Measurements from ENCODE around the gene SIGLEC10. TPM values are rescaled to one million over a fixed set of nuclear protein-coding genes. Genes with fewer than 3 reads are reported as not detected.

Gene SIGLEC10
- total and polyA plus RNA-seq, 9 of the 15 experiments (the other 6 are each of a cell fraction or from before 2014, with no cell fraction given) = 0.10 to 1.8 (median 0.82) TPM

DNA sequence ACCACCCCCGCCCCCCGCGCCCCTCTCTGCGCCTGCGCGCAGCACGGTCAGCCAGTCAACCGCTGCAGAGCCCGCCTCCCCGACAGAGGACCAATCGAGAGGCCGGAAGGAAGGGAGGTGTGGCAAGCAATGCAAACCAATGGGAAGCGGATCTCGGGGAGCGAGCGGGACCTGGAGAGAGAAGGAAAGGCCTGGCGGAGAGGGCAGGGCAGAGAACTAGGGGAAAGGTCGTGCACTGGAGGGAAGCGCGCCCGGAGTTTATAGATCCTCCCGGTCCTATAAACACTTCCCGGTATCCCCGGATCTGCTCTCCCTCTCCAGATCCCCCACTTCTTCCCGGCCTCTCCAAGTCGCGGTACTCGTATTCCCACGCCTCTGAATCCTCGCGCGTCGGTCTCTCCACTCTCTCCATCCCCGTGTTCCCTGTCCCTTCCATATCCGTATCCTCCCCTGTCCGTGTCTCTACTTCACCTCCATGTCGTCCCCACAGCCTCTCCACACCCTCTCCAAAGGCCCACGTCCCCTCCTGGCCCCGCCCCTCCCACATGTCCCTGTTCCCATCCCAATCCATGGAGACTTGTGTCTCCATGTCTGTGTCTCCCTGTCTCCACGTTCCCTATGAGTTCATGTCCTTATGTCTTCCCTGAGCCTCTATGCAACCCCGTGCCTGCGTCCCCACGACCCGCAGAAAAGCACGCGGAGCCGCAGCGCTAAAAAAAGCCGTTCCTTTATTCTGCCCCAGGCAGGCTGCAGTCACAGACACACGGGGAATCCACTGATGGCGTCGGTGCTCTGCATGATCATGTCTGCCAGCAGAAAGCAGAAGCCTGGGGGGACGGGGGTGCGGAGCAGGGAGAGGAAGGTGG lies 50.8 kb downstream of the SIGLEC10 start (continued):
- TF ChIP-seq, protein P1, sequence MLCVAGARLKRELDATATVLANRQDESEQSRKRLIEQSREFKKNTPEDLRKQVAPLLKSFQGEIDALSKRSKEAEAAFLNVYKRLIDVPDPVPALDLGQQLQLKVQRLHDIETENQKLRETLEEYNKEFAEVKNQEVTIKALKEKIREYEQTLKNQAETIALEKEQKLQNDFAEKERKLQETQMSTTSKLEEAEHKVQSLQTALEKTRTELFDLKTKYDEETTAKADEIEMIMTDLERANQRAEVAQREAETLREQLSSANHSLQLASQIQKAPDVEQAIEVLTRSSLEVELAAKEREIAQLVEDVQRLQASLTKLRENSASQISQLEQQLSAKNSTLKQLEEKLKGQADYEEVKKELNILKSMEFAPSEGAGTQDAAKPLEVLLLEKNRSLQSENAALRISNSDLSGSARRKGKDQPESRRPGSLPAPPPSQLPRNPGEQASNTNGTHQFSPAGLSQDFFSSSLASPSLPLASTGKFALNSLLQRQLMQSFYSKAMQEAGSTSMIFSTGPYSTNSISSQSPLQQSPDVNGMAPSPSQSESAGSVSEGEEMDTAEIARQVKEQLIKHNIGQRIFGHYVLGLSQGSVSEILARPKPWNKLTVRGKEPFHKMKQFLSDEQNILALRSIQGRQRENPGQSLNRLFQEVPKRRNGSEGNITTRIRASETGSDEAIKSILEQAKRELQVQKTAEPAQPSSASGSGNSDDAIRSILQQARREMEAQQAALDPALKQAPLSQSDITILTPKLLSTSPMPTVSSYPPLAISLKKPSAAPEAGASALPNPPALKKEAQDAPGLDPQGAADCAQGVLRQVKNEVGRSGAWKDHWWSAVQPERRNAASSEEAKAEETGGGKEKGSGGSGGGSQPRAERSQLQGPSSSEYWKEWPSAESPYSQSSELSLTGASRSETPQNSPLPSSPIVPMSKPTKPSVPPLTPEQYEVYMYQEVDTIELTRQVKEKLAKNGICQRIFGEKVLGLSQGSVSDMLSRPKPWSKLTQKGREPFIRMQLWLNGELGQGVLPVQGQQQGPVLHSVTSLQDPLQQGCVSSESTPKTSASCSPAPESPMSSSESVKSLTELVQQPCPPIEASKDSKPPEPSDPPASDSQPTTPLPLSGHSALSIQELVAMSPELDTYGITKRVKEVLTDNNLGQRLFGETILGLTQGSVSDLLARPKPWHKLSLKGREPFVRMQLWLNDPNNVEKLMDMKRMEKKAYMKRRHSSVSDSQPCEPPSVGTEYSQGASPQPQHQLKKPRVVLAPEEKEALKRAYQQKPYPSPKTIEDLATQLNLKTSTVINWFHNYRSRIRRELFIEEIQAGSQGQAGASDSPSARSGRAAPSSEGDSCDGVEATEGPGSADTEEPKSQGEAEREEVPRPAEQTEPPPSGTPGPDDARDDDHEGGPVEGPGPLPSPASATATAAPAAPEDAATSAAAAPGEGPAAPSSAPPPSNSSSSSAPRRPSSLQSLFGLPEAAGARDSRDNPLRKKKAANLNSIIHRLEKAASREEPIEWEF (CRISPR knock-in tag; IDR thresholded peaks at IDR 0.05) = no peak
- TF ChIP-seq JUN (IDR thresholded peaks at IDR 0.05; ENCODE audit: borderline replicate concordance, low read depth, low read length) (no peak), JUN (CRISPR knock-in tag; IDR thresholded peaks at IDR 0.05; ENCODE audit: borderline replicate concordance) (no peak), SAFB (IDR thresholded peaks at IDR 0.05; ENCODE audit: borderline replicate concordance, low read depth, low read length) (peak; percentile 68; the same call in 1 of the 2 replicates), ARNT (IDR thresholded peaks at IDR 0.05) (0 out of 4 replicates have a peak, but pooled peaks have one; percentile 39 to 62), TSC22D4 (tag; IDR thresholded peaks at IDR 0.05) (no peak), HDAC8 (tag; IDR thresholded peaks at IDR 0.05) (no peak), ZNF583 (CRISPR knock-in tag; IDR thresholded peaks at IDR 0.05) (no peak), ILK (tag; IDR thresholded peaks at IDR 0.05; ENCODE audit: borderline replicate concordance, low read depth) (no peak), HDAC6 (IDR thresholded peaks at IDR 0.05; ENCODE audit: low read depth, low read length) (no peak), BRD9 (IDR thresholded peaks at IDR 0.05; ENCODE audit: low read depth, partially characterized antibody) (peak; percentile 82), PYGO2 (tag; IDR thresholded peaks at IDR 0.05) (no peak), ZNF274 (IDR thresholded peaks at IDR 0.05; ENCODE audit: borderline replicate concordance, low read depth, low read length) (no peak), ARID2 (IDR thresholded peaks at IDR 0.05) (peak; percentile 32; the same call in 1 of the 2 replicates), HIVEP1 (CRISPR knock-in tag; IDR thresholded peaks at IDR 0.05) (no peak), KDM1A (IDR thresholded peaks at IDR 0.05) (no peak), ADNP (tag; IDR thresholded peaks at IDR 0.05) (no peak), FOXP1 (CRISPR knock-in tag; IDR thresholded peaks at IDR 0.05) (no peak), SNRNP70 (optimal IDR thresholded peaks at IDR 0.05; ENCODE audit: low read depth, low read length) (no peak), ZKSCAN8 (CRISPR knock-in tag; IDR thresholded peaks at IDR 0.05) (no peak)
- TF ChIP-seq, protein P2, sequence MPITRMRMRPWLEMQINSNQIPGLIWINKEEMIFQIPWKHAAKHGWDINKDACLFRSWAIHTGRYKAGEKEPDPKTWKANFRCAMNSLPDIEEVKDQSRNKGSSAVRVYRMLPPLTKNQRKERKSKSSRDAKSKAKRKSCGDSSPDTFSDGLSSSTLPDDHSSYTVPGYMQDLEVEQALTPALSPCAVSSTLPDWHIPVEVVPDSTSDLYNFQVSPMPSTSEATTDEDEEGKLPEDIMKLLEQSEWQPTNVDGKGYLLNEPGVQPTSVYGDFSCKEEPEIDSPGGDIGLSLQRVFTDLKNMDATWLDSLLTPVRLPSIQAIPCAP (CRISPR knock-in tag; IDR thresholded peaks at IDR 0.05; ENCODE audit: borderline replicate concordance) = no peak

All from K562 (cell line).